IMR-90 (cell line): Measurements from ENCODE around the gene ZNF616. TPM values are rescaled to one million over a fixed set of nuclear protein-coding genes. Genes with fewer than 3 reads are reported as not detected.

Source experiments
- ATAC-seq: fragments of 200-7000 bp; cut with Tn5 transposase; 2 replicates; pipeline ENCODE4 v1.9.1; 2020; ENCODE audit warnings: low read depth, mild to moderate bottlenecking, moderate library complexity
- BruUV-seq: library from RNA; stranded (reverse); fragments of 400-500 nt; replicated peaks from 2 replicates; lab custom pipeline; 2021; lab: Mats Ljungman, UMichigan
- CTCF ChIA-PET: fragments of 300-600 bp; formaldehyde crosslinking; extraction: SDS; loops from one replicate; lab custom pipeline; 2021; ENCODE audit warnings: antibody characterized with exemption; lab: Yijun Ruan, JAX
- POLR2A ChIA-PET: fragments of 300-600 bp; sonication (Branson Sonifier 250); formaldehyde crosslinking; loops from one replicate; lab custom pipeline; 2022; ENCODE audit warnings: antibody characterized with exemption; ENCODE audit not compliant: unreplicated experiment; lab: Charles Lee
- DNase-seq: peaks from one replicate; pipeline ENCODE4 v3.0.0; 2013
- H2AFZ ChIP-seq: replicated peaks from 2 replicates; pipeline ENCODE3; 2013; ENCODE audit warnings: low read length, mild to moderate bottlenecking; ENCODE audit not compliant: poor library complexity
- H2AK5ac ChIP-seq: 2 replicates; pipeline ENCODE4 v1.6.1; 2013; ENCODE audit warnings: low read depth, low read length, inconsistent platforms
- H2AK9ac ChIP-seq: replicated peaks from 2 replicates; pipeline ENCODE3; 2013; ENCODE audit warnings: mild to moderate bottlenecking, low read depth, low read length, moderate library complexity; ENCODE audit not compliant: poor library complexity
- H2BK120ac ChIP-seq: 2 replicates; pipeline ENCODE4 v1.6.1; 2013; ENCODE audit warnings: low read depth, low read length, inconsistent platforms
- H2BK15ac ChIP-seq: 3 replicates; pipeline ENCODE4 v1.6.1; 2013; ENCODE audit warnings: low read depth, low read length, inconsistent platforms
- H2BK20ac ChIP-seq: 2 replicates; pipeline ENCODE4 v1.6.1; 2013; ENCODE audit warnings: low read depth, mild to moderate bottlenecking, inconsistent platforms, low read length, moderate library complexity
- H2BK5ac ChIP-seq: 2 replicates; pipeline ENCODE4 v1.6.1; 2013; ENCODE audit warnings: mild to moderate bottlenecking, low read depth, low read length, inconsistent platforms; ENCODE audit not compliant: poor library complexity, severe bottlenecking
- H3K14ac ChIP-seq: replicated peaks from 2 replicates; pipeline ENCODE4 v1.6.1; 2013; ENCODE audit warnings: low read depth, low read length, inconsistent platforms
- H3K18ac ChIP-seq: 2 replicates; pipeline ENCODE4 v1.6.1; 2013; ENCODE audit warnings: low read depth, low read length, control low read depth
- H3K23ac ChIP-seq: 2 replicates; pipeline ENCODE4 v1.6.1; 2013; ENCODE audit warnings: low read depth, low read length, inconsistent platforms
- H3K27ac ChIP-seq: 2 replicates; pipeline ENCODE4 v1.5.1; 2013; ENCODE audit warnings: mild to moderate bottlenecking, control low read depth, low read length; ENCODE audit not compliant: insufficient read depth
- H3K27me3 ChIP-seq: 2 replicates; pipeline ENCODE4 v1.6.1; 2013; ENCODE audit warnings: low read length; ENCODE audit not compliant: control insufficient read depth, insufficient read depth
- H3K36me3 ChIP-seq: 2 replicates; pipeline ENCODE4 v1.6.1; 2013; ENCODE audit warnings: low read length, mixed read lengths; ENCODE audit not compliant: control insufficient read depth, insufficient read depth
- H3K4ac ChIP-seq: 2 replicates; pipeline ENCODE4 v1.6.1; 2013; ENCODE audit warnings: low read depth, low read length, inconsistent platforms
- H3K4me1 ChIP-seq: 2 replicates; pipeline ENCODE4 v1.6.1; 2013; ENCODE audit warnings: low read length, mixed read lengths; ENCODE audit not compliant: control insufficient read depth, insufficient read depth
- H3K4me2 ChIP-seq: 2 replicates; pipeline ENCODE4 v1.6.1; 2013; ENCODE audit warnings: low read depth, mild to moderate bottlenecking, control low read depth, low read length, moderate library complexity
- H3K4me3 ChIP-seq: 2 replicates; pipeline ENCODE4 v1.5.1; 2013; ENCODE audit warnings: low read depth, mild to moderate bottlenecking, control low read depth, low read length, moderate library complexity; ENCODE audit not compliant: insufficient read depth
- H3K56ac ChIP-seq: 2 replicates; pipeline ENCODE4 v1.6.1; 2013; ENCODE audit warnings: low read length, inconsistent platforms; ENCODE audit not compliant: insufficient read depth; ENCODE audit errors: extremely low read depth
- H3K79me1 ChIP-seq, 2 experiments: 2 replicates each; pipeline ENCODE4 v1.6.1; 2013; ENCODE audit warnings: low read length in 2 of 2, inconsistent platforms in 1 of 2, low read depth in 1 of 2
- H3K9ac ChIP-seq: 2 replicates; pipeline ENCODE4 v1.6.1; 2013; ENCODE audit warnings: low read depth, low read length, control low read depth
- H3K9me1 ChIP-seq: 2 replicates; pipeline ENCODE4 v1.6.1; 2013; ENCODE audit warnings: low read length, inconsistent platforms; ENCODE audit not compliant: insufficient read depth
- H3K9me3 ChIP-seq: 2 replicates; pipeline ENCODE4 v1.6.1; 2013; ENCODE audit warnings: low read length; ENCODE audit not compliant: control insufficient read depth, insufficient read depth
- H4K20me1 ChIP-seq: 2 replicates; pipeline ENCODE4 v1.6.1; 2013; ENCODE audit warnings: low read length, inconsistent platforms; ENCODE audit not compliant: insufficient read depth
- H4K5ac ChIP-seq: 2 replicates; pipeline ENCODE4 v1.6.1; 2013; ENCODE audit warnings: mild to moderate bottlenecking, low read depth, low read length, control low read depth
- H4K8ac ChIP-seq, 2 experiments: 2 replicates each; pipeline ENCODE4 v1.6.1; 2013; ENCODE audit warnings: low read depth in 2 of 2, low read length in 2 of 2, control low read depth in 1 of 2, inconsistent platforms in 1 of 2
- H4K91ac ChIP-seq: 2 replicates; pipeline ENCODE4 v1.6.1; 2013; ENCODE audit warnings: low read depth, low read length, inconsistent platforms; ENCODE audit not compliant: insufficient read depth
- BHLHE40 ChIP-seq: fragments of 150-350 bp; IDR thresholded peaks from 2 replicates; pipeline ENCODE4 v1.6.1; 2016; ENCODE audit warnings: mild to moderate bottlenecking, low read depth, low read length
- CEBPB ChIP-seq: IDR thresholded peaks from 2 replicates; pipeline ENCODE4 v1.6.1; 2012; ENCODE audit warnings: low read depth, low read length, improper control_type of control experiment
- CHD1 ChIP-seq: IDR thresholded peaks from 2 replicates; pipeline ENCODE4 v1.6.1; 2012; ENCODE audit warnings: low read depth, low read length, improper control_type of control experiment
- CTCF ChIP-seq: conservative IDR thresholded peaks from 2 replicates; pipeline ENCODE4 v1.5.1; 2012; ENCODE audit warnings: mild to moderate bottlenecking, low read depth, low read length, improper control_type of control experiment
- FOS ChIP-seq: fragments of 150-350 bp; IDR thresholded peaks from 2 replicates; pipeline ENCODE4 v1.6.1; 2016; ENCODE audit warnings: low read depth, low read length
- MAFK ChIP-seq: IDR thresholded peaks from 2 replicates; pipeline ENCODE4 v1.6.1; 2012; ENCODE audit warnings: low read depth, low read length, improper control_type of control experiment
- MAZ ChIP-seq: IDR thresholded peaks from 2 replicates; pipeline ENCODE4 v1.6.1; 2012; ENCODE audit warnings: low read depth, mild to moderate bottlenecking, low read length, improper control_type of control experiment, moderate library complexity, borderline replicate concordance
- MXI1 ChIP-seq: IDR thresholded peaks from 2 replicates; pipeline ENCODE4 v1.6.1; 2012; ENCODE audit warnings: low read depth, mild to moderate bottlenecking, low read length, moderate library complexity, borderline replicate concordance
- NFE2L2 ChIP-seq: fragments of 150-350 bp; IDR thresholded peaks from 2 replicates; pipeline ENCODE4 v1.6.1; 2016; ENCODE audit warnings: low read depth, mild to moderate bottlenecking, low read length
- POLR2A ChIP-seq: IDR thresholded peaks from 2 replicates; pipeline ENCODE4 v1.6.1; 2012; ENCODE audit warnings: mild to moderate bottlenecking, low read depth, low read length
- RAD21 ChIP-seq: IDR thresholded peaks from 2 replicates; pipeline ENCODE4 v1.6.1; 2012; ENCODE audit warnings: low read length, improper control_type of control experiment
- RCOR1 ChIP-seq: IDR thresholded peaks from 2 replicates; pipeline ENCODE4 v1.6.1; 2012; ENCODE audit warnings: mild to moderate bottlenecking, low read length, improper control_type of control experiment; ENCODE audit not compliant: insufficient replicate concordance
- RFX5 ChIP-seq: IDR thresholded peaks from 2 replicates; pipeline ENCODE4 v1.8.0; 2012; ENCODE audit warnings: low read depth, mild to moderate bottlenecking, low read length, moderate library complexity
- SMC3 ChIP-seq: fragments of 150-350 bp; IDR thresholded peaks from 2 replicates; pipeline ENCODE4 v1.6.1; 2016; ENCODE audit warnings: low read depth, mild to moderate bottlenecking, antibody characterized with exemption, low read length, moderate library complexity
- WGBS, 2 experiments: methylation state at CpG; one replicate each; pipeline versions ENCODE4 v1.1.5 to v1.1.7; 2013; ENCODE audit warnings: missing lambda C conversion rate in 2 of 2; ENCODE audit not compliant: insufficient read length in 1 of 2; ENCODE audit errors: extremely low coverage in 2 of 2; 5-methylcytosine and 5-hydroxymethylcytosine counted together
- dilution Hi-C: fragments of 300-500 bp; cut with HindIII; formaldehyde crosslinking; loops from one replicate; pipeline ENCODE4 v1.14.3; 2018; ENCODE audit warnings: low sequenced_read_pairs; ENCODE audit not compliant: unreplicated experiment
- in situ Hi-C: fragments of 300-500 bp; cut with MboI; formaldehyde crosslinking; loops from 3 replicates; pipeline ENCODE4 v1.14.3; 2019; ENCODE audit warnings: low sequenced_read_pairs, inconsistent platforms, mixed read lengths
- intact Hi-C: fragments of 100-400 bp; cut with micrococcal nuclease; formaldehyde crosslinking; loops from 2 replicates; pipeline ENCODE4 v1.10.0; 2022
- polyA plus RNA-seq, 3 experiments: library from polyadenylated mRNA; depleted of rRNA; stranded (reverse); fragments of >200 nt; gene quantifications; 2 replicates each; pipeline ENCODE4 v1.2.3, GENCODE V29; 2012; ENCODE audit warnings: low replicate concordance in 1 of 3
- total RNA-seq: library from RNA; depleted of rRNA; stranded (reverse); fragments of >200 nt; gene quantifications from 2 replicates; pipeline ENCODE4 v1.2.3, GENCODE V29; 2012
- TF ChIP-seq, protein P1 (sequence below): fragments of 150-350 bp; IDR thresholded peaks from 2 replicates; pipeline ENCODE4 v1.6.1; 2016; ENCODE audit warnings: low read depth, mild to moderate bottlenecking, low read length, moderate library complexity, borderline replicate concordance
- TF ChIP-seq, protein P2 (sequence below): fragments of 150-350 bp; IDR thresholded peaks from 2 replicates; pipeline ENCODE4 v1.6.1; 2017; ENCODE audit warnings: mild to moderate bottlenecking, antibody characterized with exemption, low read length, low read depth

The ZNF616 gene
- total and polyA plus RNA-seq, 2 of the 4 experiments (the other 2 are of a cell fraction): 2.8 to 13.6 TPM

DNA sequence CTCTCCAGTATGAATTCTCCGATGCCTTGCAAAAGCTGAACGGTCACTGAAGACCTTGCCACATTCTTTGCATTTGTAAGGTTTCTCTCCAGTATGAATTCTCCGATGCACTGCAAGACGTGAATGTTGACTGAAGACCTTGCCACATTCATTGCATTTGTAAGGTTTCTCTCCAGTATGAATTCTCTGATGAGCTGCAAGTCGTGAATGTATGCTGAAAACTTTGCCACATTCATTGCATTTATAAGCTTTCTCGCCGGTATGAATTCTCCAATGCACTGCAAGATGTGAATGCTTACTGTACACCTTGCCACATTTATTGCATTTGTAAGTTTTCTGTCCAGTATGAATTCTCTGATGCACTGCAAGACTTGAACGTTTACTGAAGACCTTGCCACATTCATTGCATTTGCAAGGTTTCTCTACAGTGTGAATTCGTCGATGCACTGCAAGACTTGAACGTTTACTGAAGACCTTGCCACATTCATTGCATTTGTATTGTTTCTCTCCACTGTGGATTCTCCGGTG, 24.1 kb downstream of the ZNF616 start:
- H2AFZ ChIP-seq: no peak overlapping the region
- no peaks in the 10 kb centered on the region for H3K27me3 ChIP-seq
- no peak overlapping the region for H3K4me2 ChIP-seq
- no peak overlapping the region for H2BK120ac ChIP-seq
- CTCF ChIA-PET: no interaction called here
- H2BK15ac ChIP-seq: no peak overlapping the region
- H4K20me1 ChIP-seq: no peaks in the 10 kb centered on the region
- WGBS, 2 experiments: 88% methylated on average over 4 of the region's 12 CpGs; no CpG with 5 or more reads in 1 of the 2 experiments
- no peak overlapping the region for H3K14ac ChIP-seq
- H3K36me3 ChIP-seq: peaks cover 37% of the 10 kb centered on the region
- no peak overlapping the region for H3K23ac ChIP-seq
- no peak overlapping the region for H3K18ac ChIP-seq
- no peak overlapping the region for H2BK5ac ChIP-seq
- H3K27ac ChIP-seq: no peak overlapping the region
- H3K4me3 ChIP-seq: no peak overlapping the region
- POLR2A ChIA-PET: no interaction called here
- DNase-seq (no peak), ATAC-seq (no peak)
- H3K4me1 ChIP-seq: no peaks in the 10 kb centered on the region
- H3K79me1 ChIP-seq: peaks cover 0 to 3% of the 10 kb centered on the region in 2 experiments; a peak in 1 of 4 replicates
- no peak overlapping the region for H3K9ac ChIP-seq
- dilution Hi-C loops: no loop called here
- no peak overlapping the region for H2AK9ac ChIP-seq
- peaks cover 83% of the 10 kb centered on the region for H3K9me3 ChIP-seq
- TF ChIP-seq MAFK (no peak), SMC3 (no peak), NFE2L2 (no peak), POLR2A (no peak), MXI1 (no peak), FOS (no peak), RAD21 (no peak), CEBPB (no peak), RCOR1 (no peak), CTCF (no peak), MAZ (no peak), RFX5 (no peak), BHLHE40 (no peak), CHD1 (no peak)
- TF ChIP-seq, protein P1, sequence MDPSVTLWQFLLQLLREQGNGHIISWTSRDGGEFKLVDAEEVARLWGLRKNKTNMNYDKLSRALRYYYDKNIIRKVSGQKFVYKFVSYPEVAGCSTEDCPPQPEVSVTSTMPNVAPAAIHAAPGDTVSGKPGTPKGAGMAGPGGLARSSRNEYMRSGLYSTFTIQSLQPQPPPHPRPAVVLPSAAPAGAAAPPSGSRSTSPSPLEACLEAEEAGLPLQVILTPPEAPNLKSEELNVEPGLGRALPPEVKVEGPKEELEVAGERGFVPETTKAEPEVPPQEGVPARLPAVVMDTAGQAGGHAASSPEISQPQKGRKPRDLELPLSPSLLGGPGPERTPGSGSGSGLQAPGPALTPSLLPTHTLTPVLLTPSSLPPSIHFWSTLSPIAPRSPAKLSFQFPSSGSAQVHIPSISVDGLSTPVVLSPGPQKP: no peak
- TF ChIP-seq, protein P2, sequence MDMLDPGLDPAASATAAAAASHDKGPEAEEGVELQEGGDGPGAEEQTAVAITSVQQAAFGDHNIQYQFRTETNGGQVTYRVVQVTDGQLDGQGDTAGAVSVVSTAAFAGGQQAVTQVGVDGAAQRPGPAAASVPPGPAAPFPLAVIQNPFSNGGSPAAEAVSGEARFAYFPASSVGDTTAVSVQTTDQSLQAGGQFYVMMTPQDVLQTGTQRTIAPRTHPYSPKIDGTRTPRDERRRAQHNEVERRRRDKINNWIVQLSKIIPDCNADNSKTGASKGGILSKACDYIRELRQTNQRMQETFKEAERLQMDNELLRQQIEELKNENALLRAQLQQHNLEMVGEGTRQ: no peak
- no peak overlapping the region for H3K56ac ChIP-seq
- no peak overlapping the region for H2BK20ac ChIP-seq
- BruUV-seq: no TSS peak
- H4K5ac ChIP-seq: no peak overlapping the region
- no peak overlapping the region for H4K8ac ChIP-seq
- intact Hi-C loops: no loop called here
- H3K4ac ChIP-seq: no peak overlapping the region
- no peak overlapping the region for H2AK5ac ChIP-seq
- H4K91ac ChIP-seq: no peak overlapping the region
- in situ Hi-C loops: no loop called here
- no peaks in the 10 kb centered on the region for H3K9me1 ChIP-seq
